Stimulated activated CD4-positive, alpha-beta T cell treated with anti-CD3 and anti-CD28 coated beads, Interleukin-2, amount 100 ng/mL, for 4 hours (primary cell): ENCODE measurements around the gene PI4K2B.
"Not testable (repeated sequence)": the region's sequence is repeated elsewhere in the genome, so short reads cannot be mapped to it uniquely, and the experiment has no call there.

Experiments used
- DNase-seq: peaks from one replicate; pipeline ENCODE4 v3.0.0-alpha.2; 2020; ENCODE audit warnings: low read depth

PI4K2B gene

DNA sequence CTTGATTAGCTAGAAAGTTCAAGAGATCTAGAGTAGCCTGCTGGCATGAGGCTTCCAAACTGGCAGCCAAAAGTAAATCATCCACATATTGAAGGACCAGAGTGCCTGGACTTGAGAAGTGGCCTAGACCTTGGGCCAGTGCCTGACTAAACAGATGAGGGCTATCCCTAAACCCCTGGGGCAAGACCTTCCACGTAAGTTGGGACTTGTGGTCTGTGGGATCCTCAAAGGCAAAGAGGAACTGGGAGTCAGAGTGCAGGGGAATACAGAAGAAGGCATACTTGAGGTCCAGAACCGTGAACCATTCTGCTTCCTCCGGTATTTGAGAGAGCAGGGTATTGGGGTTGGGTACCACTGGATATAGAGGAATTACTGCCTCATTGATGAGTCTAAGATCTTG lies 8.4 kb downstream of the PI4K2B start:
- DNase-seq, result not testable (repeated sequence)

DNA sequence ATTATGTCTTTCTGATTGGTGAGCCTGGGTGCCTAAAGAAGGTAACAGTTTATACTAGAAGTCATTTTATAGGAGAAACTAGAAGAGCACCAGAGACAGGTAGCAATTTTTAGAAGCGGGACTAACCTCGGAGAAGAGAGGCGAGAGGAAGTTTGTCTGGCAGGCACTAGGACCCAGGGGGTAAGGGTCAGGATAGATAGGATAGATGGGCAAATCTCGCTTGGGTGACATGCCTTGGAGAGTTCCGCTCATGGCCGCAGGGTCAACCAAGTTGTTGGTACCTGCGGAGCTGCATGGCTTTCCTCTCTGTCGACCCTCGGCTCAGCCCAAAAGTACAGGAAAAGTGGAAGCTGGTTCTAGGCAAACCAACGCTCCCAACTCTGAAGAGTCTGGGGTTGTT lies 11.3 kb downstream of the PI4K2B start:
- DNase-seq, result no peak

DNA sequence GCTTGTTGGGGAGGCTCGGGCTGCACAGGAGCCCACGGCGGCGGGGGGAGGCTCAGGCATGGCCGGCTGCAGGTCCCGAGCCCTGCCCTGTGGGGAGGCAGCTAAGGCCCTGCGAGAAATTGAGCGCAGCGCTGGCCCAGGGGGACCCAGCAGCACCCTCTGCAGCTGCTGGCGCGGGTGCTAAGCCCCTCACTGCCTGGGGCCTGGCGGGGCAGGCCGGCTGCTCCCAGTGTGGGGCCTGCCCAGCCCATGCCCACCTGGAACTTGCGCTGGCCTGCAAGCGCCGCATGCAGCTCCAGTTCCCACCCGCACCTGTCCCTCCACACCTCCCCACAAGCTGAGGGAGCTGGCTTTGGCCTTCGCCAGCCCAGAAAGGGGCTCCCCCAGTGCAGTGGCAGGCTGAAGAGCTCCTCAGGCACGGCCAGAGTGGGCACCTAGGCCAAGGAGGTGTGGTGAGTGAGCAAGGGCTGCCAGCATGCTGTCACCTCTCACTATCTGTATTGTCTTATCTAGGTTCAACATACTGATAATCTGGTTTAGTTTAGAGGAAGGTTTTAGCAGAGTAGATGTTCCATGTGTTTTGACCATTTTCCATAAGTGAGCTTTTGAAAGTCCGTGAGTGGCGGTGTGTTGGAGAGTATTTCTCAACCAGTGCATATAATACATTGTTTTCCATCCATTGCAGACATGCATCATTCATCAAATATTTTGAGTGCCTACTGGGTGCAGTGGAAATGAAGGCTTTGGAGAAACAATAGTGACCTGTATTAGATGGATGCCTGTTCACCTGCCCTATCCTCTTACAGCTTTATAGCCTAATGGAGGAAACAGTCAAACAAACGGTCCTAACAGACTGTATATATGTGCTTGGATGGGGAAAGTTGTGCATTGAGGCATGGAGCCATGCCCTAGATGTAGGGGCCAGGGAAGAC lies 13.1 kb downstream of the PI4K2B start:
- DNase-seq, result no peak

DNA sequence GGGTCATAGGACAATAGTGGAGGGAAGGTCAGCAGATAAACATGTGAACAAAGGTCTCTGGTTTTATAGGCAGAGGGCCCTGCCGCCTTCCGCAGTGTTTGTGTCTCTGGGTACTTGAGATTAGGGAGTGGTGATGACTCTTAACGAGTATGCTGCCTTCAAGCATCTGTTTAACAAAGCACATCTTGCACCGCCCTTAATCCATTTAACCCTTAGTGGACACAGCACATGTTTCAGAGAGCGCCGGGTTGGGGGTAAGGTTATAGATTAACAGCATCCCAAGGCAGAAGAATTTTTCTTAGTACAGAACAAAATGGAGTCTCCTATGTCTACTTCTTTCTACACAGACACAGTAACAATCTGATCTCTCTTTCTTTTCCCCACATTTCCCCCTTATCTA lies 15.0 kb downstream of the PI4K2B start:
- not testable (repeated sequence) for DNase-seq

DNA sequence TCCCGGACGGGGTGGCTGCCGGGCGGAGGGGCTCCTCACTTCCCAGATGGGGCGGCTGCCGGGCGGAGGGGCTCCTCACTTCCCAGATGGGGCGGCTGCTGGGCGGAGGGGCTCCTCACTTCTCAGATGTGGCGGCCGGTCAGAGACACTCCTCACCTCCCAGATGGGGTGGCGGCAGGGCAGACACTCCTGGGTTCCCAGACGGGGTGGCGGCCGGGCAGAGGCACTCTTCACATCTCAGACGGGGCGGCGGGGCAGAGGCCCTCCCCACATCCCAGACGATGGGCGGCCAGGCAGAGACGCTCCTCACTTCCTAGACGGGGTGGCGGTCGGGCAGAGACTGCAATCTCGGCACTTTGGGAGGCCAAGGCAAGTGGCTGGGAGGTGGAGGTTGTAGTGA lies 15.7 kb downstream of the PI4K2B start:
- DNase-seq, result not testable (repeated sequence)

DNA sequence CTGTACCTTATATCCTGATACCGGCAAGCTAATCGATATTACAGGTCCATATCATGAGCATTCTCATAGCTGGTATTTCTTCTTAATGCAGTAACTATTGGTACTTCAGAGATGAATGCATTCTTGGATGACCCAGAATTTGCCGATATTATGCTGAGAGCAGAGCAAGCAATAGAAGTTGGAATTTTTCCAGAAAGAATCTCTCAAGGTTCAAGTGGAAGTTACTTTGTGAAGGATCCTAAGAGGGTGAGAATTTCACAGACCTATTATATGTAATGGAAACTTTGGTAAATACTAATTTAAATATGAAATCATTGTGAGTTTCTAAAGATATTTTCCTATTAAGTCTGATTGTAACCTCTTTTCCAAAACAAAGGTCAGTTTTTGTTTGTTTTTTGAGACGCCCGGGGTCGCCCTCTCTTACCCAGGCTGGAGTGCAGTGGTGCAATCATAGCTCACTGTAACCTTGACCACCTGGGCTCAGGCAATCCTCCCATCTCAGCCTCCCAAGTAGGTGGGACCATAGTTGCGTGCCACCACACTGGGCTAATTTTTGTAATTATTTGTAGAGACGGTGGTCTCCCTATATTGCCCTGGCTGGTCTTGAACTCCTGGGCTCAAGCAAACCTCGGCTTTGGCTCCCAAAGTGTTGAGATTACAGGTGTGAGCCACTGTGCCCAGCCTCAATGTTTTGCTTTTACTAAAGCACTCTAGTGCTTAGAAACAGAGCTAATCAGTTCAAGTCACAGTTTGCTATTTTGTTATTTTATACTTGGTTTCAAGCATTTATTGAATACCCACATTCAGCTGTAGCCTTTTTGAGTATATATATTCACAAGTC lies 18.6 kb downstream of the PI4K2B start:
- DNase-seq, result no peak

DNA sequence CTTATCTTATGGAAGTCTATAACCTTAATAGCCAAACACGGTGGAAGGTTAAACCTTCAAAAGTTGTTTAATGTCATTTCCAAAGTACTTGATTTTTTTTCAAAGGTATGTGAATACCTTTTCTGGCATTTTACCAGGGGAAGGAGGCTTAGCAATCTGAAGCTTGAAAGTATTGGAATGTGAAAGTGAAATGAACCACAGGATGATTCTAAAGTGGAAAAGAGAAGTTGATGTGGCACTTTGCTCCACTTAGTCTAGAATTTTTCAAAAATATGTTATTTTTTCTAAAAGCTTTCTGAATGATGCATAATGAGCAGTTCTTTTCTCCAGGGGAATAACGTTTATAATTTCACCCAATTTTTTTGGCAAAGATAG lies 19.2 kb downstream of the PI4K2B start:
- DNase-seq, result no peak

DNA sequence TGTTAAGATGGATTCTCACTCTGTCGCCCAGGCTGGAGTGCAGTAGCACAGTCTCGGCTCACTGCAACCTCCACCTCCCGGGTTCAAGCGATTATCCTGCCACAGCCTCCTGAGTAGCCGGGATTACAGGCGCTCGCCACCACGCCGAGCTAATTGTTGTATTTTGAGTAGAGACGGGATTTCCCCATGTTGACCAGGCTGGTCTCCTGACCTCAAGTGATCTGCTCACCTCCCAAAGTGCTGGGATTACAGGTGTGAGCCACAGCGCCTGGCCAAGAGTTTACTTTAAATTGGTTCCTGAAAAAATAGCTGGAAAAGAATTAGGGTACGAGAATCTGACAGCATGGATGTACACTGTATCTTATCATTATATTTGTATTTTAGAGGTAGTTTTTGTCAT lies 20.0 kb downstream of the PI4K2B start:
- DNase-seq, result not testable (repeated sequence)

DNA sequence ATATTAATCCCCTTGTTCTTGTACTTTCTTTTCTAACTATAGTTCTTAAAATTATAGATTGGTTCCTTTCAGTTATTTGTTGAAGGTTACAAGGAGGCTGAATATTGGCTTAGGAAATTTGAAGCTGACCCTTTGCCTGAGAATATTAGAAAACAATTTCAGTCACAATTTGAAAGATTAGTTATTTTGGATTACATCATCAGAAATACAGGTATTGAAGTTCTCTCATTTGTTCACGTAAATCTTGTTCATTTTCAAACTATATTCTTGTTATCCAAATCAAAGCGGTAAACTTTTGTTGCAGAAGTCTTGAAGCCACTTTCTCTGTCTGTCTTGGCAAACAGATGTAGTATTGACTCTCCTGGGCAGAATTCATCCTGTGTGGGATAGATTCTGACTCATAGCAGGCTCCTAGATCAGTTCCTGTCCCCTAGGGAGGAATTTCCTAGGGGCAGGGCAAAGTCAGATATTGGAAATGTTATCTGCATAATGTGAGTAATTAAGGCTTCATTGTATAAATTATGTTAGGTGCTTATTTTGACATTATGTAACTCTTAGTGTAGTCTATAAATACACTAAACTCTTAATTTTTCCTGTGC lies 25.2 kb downstream of the PI4K2B start:
- no peak for DNase-seq

DNA sequence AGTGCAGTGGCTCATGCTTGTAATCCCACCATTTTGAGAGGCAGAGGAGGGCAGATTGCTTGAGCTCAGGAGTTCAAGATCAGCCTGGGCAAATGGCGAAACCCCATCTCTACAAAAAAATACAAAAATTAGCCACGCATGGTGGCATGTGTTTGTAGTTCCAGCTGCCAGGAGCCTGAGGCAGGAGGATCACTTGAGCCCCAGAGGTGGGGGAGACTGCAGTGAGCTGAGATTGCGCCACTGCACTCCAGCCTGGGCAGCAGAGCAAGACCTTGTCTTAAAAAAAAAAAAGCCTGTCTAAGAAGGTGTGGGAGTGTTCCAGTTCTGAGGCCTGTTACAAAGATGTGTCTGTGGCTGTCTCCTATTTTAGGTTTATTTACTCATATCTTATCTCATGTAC lies 38.0 kb downstream of the PI4K2B start:
- no peak for DNase-seq

DNA sequence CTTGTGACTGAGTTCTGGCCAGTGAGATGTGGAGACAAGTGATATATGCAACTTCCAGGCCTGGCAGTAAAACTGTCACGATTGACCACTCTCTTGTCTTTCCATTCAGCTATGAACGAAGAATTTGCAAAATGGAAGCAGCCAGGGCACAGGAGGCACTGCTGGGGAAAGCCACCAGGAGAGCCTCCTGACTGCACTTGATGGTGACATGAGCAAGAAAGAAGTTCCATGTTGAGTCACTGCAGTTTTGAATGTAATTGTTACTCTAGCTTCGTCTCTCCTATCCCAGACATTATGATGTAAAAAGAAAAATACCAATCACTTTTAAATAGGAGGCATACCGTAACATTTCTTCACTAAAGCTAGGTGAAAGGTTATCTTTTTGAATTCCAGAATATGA lies 46.4 kb downstream of the PI4K2B start:
- DNase-seq, result no peak

DNA sequence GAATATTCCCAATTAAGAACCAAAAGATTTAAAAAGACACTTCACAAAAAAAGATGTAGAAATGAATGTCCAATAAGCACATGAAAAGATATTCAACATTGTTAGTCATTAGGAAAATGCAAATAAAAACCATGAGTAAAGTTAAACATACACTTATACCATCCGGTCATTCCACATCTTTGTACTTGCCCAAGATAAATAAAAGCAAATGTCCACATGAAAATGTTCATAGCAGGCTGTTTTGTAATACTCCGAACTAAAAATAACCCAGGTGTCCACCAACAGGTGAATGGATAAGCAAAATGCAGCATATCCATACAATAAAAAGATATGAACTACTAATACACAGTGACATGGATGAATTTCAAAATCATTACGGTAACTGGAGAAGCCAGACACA lies 50.1 kb downstream of the PI4K2B start:
- no peak for DNase-seq

DNA sequence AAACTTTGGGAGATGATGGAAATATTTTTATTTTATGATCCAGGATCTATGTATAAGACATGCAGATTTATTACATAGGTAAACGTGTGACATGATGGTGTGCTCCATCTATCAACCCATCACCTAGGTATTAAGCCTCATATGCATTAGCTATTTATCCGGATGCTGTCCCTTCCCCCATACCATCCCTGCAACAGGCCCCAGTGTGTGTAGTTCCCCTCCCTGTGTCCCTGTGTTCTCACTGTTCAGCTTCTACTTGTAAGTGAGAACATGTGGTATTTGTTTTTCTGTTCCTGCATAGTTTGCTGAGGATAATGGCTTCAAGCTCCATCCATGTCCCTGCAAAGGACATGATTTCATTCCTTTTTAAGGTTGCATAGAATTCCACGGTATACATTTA lies 50.6 kb downstream of the PI4K2B start:
- DNase-seq, result no peak

DNA sequence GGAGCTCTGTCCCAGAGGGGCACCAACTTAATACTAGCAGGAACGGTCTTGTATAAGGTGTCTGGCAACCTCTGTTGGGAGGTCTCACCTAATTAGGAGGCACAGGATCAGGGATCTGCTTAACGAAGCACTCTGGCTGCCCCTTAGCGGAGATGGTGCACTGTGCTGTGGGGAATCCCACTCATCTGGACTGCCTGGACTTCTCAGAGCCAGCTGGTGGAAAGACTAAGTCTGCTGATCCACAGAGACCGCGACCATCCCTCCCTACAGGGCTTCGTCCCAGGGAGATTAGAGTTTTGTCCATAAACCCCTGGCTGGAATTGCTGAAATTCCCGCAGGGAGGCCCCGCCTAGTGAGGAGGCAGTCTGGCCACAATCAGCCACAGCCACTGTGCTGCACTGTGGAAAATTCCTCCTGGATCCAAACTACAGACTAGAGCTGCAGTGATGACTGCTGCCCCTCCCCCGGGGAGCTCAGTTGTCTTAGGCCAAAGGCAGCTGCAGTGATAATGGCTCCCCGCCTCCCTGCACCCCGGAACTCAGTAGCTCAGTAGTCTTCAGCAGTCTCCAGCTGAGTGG lies 56.7 kb downstream of the PI4K2B start:
- no peak for DNase-seq

DNA sequence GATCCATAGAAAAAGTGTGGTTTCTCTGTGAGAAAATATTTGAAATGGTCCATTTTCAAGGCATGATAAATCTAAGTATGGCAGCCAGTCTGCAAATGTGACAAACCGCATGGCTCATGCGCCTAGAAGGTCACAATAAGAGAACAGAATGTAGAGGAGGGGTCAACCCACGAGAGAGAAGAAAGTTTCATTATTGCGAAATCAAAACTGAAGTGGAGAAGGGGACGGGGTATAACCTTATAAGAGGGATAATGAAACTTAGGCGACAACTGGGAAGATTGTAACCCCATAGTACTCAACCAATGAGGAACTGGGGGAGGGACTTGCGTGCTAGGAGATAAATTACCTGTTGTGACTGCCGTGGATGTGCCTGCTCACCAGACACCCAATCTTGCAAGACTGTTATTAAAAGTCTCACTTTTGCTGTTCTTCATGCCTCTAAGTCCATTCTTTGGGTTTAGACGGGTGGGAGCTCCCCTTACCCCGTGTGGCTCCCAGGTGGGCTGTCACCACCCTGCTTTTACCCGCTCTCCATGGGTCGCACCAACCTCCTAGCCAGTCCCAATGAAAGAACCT lies 57.4 kb downstream of the PI4K2B start:
- DNase-seq, result no peak

DNA sequence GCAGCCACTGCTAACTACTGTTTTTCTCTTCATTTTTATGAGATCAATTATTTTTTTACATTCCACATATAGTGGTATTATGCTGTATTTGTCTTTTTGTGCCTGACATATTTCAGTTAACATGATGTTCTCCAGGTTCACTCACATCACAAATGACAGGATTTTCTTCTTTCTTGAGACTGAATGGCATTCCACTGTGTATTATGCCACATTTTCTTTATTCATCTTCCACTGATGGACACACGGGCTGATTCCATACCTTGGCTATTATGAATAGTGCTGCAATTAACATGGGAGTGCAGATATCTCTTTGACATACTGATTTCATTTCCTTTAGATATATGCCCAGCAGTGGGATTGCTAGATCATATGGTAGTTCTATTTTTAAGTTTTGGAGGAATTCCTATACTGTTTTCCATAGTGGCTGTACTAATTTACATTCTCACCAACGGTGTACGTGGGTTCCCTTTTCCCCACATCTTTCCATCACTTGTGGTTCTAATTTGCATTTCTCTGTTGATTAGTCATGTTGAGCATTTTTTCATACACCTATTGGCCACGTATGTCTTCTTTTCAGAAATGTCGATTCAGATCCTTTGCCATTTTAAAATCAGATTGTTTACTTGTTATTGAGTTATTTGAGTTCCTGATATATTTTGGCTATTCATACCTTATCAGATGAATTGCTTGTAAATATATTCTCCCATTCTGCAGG lies 63.9 kb downstream of the PI4K2B start:
- DNase-seq, result no peak

DNA sequence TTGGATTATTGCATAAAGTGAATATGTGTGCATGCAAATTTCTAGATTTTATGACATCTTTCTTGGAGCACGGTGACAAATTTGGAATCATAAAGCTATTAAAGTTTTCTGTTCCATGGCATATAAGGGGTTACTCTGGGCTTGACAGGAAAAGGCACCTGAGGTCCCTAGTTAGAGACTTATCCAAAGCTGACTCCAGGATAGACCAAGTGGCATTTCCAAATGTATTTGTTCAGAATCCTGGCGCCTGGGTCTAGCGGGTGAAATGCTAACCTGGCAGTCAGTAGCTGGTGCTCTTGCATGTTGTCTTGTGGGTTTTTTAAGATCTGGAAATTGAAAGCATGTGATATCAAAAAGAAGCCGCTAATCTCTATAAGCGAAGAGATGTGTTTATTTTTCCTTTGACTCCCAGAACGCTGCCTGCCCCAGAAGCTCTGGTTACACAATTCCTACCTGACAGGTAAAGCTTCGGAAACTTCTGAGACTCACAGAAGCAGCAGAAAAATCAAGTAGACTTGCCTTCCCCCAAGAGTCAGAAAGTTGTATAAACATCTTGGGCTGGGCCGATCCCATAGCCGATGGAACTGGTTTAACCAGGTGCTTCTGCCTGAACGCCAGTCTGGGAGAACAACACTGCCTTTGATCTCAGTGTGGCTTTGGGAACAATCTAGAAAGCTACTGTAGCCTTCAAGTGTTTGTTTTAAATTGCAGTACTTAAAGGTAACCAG lies 65.8 kb downstream of the PI4K2B start:
- DNase-seq, result no peak

DNA sequence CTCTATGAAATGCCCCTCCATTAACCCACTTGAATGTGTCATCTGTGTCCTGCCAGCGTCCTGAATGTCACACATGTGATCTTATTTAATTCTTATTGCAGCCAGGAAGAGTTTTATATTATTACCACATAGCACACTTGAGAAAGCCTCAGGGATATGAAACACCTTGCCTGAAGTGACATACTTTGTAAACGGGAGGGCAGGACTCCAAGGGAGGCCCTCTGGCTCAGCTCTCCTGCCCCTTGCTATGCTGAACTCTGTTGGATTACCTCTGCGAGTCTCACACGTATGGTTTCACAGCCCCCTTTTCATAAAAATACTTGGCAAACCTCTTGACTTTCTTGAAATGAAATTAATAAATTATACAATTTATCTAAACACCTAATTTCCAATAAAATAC lies 67.6 kb downstream of the PI4K2B start:
- no peak for DNase-seq

DNA sequence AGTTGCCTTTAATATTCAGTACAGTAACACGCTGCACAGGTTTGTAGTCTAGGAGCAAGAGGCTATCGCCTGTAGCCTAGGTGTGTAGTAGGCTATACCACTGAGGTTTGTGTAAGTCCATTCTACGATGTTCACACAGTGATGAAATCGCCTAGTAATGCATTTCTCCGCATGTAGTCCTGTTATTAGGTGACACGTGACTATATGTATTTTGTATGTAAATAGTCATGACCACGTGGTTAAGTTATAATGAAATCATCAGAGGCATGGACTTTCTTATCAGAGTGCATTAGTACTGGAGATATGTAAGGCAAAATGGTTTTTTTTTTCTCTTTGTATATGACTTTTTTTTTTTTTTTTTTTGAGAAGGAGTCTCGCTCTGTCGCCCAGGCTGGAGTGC lies 68.8 kb downstream of the PI4K2B start:
- DNase-seq, result no peak

DNA sequence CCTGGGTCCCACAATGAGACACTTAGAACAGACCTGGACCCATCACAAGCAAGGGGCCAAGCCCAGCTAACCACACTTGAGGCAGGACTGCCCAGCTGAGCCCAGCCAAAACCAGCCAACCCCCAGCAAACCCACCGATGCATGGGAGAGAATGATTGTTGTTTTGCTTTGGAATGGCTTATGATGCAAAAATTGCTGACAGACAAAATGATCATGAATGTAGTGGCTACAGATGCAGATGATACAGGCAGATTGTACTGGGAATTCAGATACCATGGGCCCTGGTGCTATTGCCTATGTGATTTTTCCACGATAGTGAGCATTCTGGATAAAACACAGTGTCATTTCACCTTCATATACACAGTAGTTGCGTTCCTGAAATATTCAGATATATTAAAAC lies 69.7 kb downstream of the PI4K2B start:
- no peak for DNase-seq
